Measurements from ENCODE around the gene PHF23.
A peak's percentile ranks its signal among the peaks of the same experiment; 100 is the strongest.

PHF23 gene

GRCh38 chr17:7240375-7240774 is 1.1 kb upstream of the PHF23 start:
- FAIRE-seq: peak; percentile 31

GRCh38 chr17:7238420-7239090 is 702 bp downstream of the PHF23 start:
- DNase-seq (ENCODE audit: extremely low spot score, insufficient read length, low read depth): no peak
- no peak for FAIRE-seq

More at GRCh38 chr17:7240375-7240774, 1.1 kb upstream of the PHF23 start:
- DNase-seq (ENCODE audit: extremely low spot score, insufficient read length, low read depth): no peak

- DNase-seq (ENCODE audit: extremely low spot score, insufficient read length, low read depth): no peak
- FAIRE-seq: peak; percentile 56
Observed at GRCh38 chr17:7237761-7238419, 1.4 kb downstream of the PHF23 start.

GRCh38 chr17:7237266-7237760 is 1.9 kb downstream of the PHF23 start:
- DNase-seq (ENCODE audit: extremely low spot score, insufficient read length, low read depth): no peak
- no peak for FAIRE-seq

- DNase-seq (ENCODE audit: extremely low spot score, insufficient read length, low read depth) (no peak), FAIRE-seq (no peak)
Observed at GRCh38 chr17:7236808-7237207, 2.4 kb downstream of the PHF23 start.

- DNase-seq (ENCODE audit: extremely low spot score, insufficient read length, low read depth) (no peak), FAIRE-seq (no peak)
Observed at GRCh38 chr17:7235693-7236665, 3.3 kb downstream of the PHF23 start.

- DNase-seq (ENCODE audit: extremely low spot score, insufficient read length, low read depth): peak; percentile 92
- FAIRE-seq: peak; percentile 98
Observed at GRCh38 chr17:7234083-7234951, 4.9 kb downstream of the PHF23 start, which contains the start of gene DVL2. Gene DVL2, minus strand, starts transcription at chr17:7234517. Its CDS starts 255 bp downstream, at chr17:7234262.

GRCh38 chr17:7233701-7234082 is 5.6 kb downstream of the PHF23 start:
- DNase-seq (ENCODE audit: extremely low spot score, insufficient read length, low read depth): no peak
- peak; percentile 47 for FAIRE-seq

- FAIRE-seq: peak; percentile 31
Observed at GRCh38 chr17:7232114-7232513, 7.1 kb downstream of the PHF23 start.

GRCh38 chr17:7229504-7229903 is 9.8 kb downstream of the PHF23 start:
- no peak for DNase-seq (ENCODE audit: extremely low spot score, insufficient read length, low read depth)
- FAIRE-seq: no peak

More at GRCh38 chr17:7232114-7232513, 7.1 kb downstream of the PHF23 start:
- no peak for DNase-seq (ENCODE audit: extremely low spot score, insufficient read length, low read depth)

- DNase-seq (ENCODE audit: extremely low spot score, insufficient read length, low read depth): no peak
- FAIRE-seq: no peak
Observed at GRCh38 chr17:7228920-7229319, 10.3 kb downstream of the PHF23 start.

- DNase-seq (ENCODE audit: extremely low spot score, insufficient read length, low read depth): no peak
- FAIRE-seq: no peak
Observed at GRCh38 chr17:7226721-7227710, 12.2 kb downstream of the PHF23 start.

- DNase-seq (ENCODE audit: extremely low spot score, insufficient read length, low read depth) (no peak), FAIRE-seq (no peak)
Observed at GRCh38 chr17:7225711-7226331, 13.4 kb downstream of the PHF23 start.

GRCh38 chr17:7224661-7225111 is 14.6 kb downstream of the PHF23 start:
- no peak for FAIRE-seq
- DNase-seq (ENCODE audit: extremely low spot score, insufficient read length, low read depth): no peak

- FAIRE-seq (no peak), DNase-seq (ENCODE audit: extremely low spot score, insufficient read length, low read depth) (no peak)
Observed at GRCh38 chr17:7224110-7224509, 15.1 kb downstream of the PHF23 start.

- DNase-seq (ENCODE audit: extremely low spot score, insufficient read length, low read depth) (no peak), FAIRE-seq (no peak)
Observed at GRCh38 chr17:7223375-7223774, 15.9 kb downstream of the PHF23 start.

- FAIRE-seq (no peak), DNase-seq (ENCODE audit: extremely low spot score, insufficient read length, low read depth) (no peak)
Observed at GRCh38 chr17:7222972-7223292, 16.3 kb downstream of the PHF23 start.
